Caco-2 (cell line): Measurements from ENCODE around the gene PKHD1. TPM values are rescaled to one million over a fixed set of nuclear protein-coding genes. Genes with fewer than 3 reads are reported as not detected.

Experiments
- BruUV-seq: library from RNA; stranded (reverse); fragments of 400-500 nt; replicated peaks from 2 replicates; lab custom pipeline; 2021; lab: Mats Ljungman, UMichigan
- CTCF ChIA-PET: fragments of 300-600 bp; sonication (Branson Sonifier 250); formaldehyde crosslinking; loops from one replicate; lab custom pipeline; 2022; ENCODE audit warnings: antibody characterized with exemption; lab: Charles Lee
- POLR2A ChIA-PET: fragments of 300-600 bp; sonication (Branson Sonifier 250); formaldehyde crosslinking; loops from one replicate; lab custom pipeline; 2022; ENCODE audit warnings: antibody characterized with exemption; lab: Charles Lee
- DNase-seq, 2 experiments: peaks; one replicate each; pipeline versions ENCODE4 v3.0.0 to v3.0.0-alpha.2; 2020 to 2022
- H3K27me3 ChIP-seq: replicated peaks from 2 replicates; pipeline ENCODE4 v1.6.0; 2011; ENCODE audit warnings: low read length; ENCODE audit not compliant: control insufficient read depth, insufficient read depth
- H3K36me3 ChIP-seq: 2 replicates; pipeline ENCODE4 v1.5.1; 2011; ENCODE audit warnings: low read length; ENCODE audit not compliant: control insufficient read depth, insufficient read depth
- H3K4me1 ChIP-seq: fragments of 250-450 bp; sonication (Bioruptor Pico); 2 replicates; pipeline ENCODE4 v1.5.1; 2020; ENCODE audit warnings: mild to moderate bottlenecking
- H3K4me3 ChIP-seq: 2 replicates; pipeline ENCODE4 v1.5.1; 2011; ENCODE audit warnings: low read depth, mild to moderate bottlenecking, control low read depth, low read length
- H3K9me3 ChIP-seq: fragments of 250-450 bp; sonication (Bioruptor Pico); 2 replicates; pipeline ENCODE4 v1.5.1; 2020; ENCODE audit warnings: mild to moderate bottlenecking, moderate library complexity
- H3K27ac Mint-ChIP-seq: one replicate; pipeline ENCODE4 v1.8.0; 2022; ENCODE audit warnings: mixed read lengths; ENCODE audit not compliant: unreplicated experiment
- H3K27me3 Mint-ChIP-seq: one replicate; pipeline ENCODE4 v1.8.0; 2022; ENCODE audit warnings: mixed read lengths; ENCODE audit not compliant: insufficient read depth, unreplicated experiment
- H3K36me3 Mint-ChIP-seq: one replicate; pipeline ENCODE4 v1.8.0; 2022; ENCODE audit warnings: mild to moderate bottlenecking, mixed read lengths; ENCODE audit not compliant: insufficient read depth, unreplicated experiment
- H3K4me1 Mint-ChIP-seq: one replicate; pipeline ENCODE4 v1.8.0; 2022; ENCODE audit warnings: low read depth, mixed read lengths; ENCODE audit not compliant: unreplicated experiment
- H3K4me3 Mint-ChIP-seq: one replicate; pipeline ENCODE4 v1.8.0; 2022; ENCODE audit warnings: mild to moderate bottlenecking, moderate library complexity, mixed read lengths; ENCODE audit not compliant: unreplicated experiment
- H3K9me3 Mint-ChIP-seq: one replicate; pipeline ENCODE4 v1.8.0; 2022; ENCODE audit warnings: mixed read lengths; ENCODE audit not compliant: unreplicated experiment
- CTCF ChIP-seq, 2 experiments: fragments of 200-600 bp in 1 of 2; IDR thresholded peaks; 1 replicate in 1 of 2; 2 replicates in 1 of 2; pipeline versions ENCODE4 v1.5.1 to v1.8.0; 2011 to 2022; ENCODE audit warnings: antibody characterized with exemption in 1 of 2, control low read depth in 1 of 2, inconsistent platforms in 1 of 2, low read depth in 1 of 2, low read length in 1 of 2, mild to moderate bottlenecking in 1 of 2, moderate library complexity in 1 of 2; ENCODE audit not compliant: insufficient read depth in 1 of 2, severe bottlenecking in 1 of 2, unreplicated experiment in 1 of 2
- intact Hi-C: fragments of 100-400 bp; cut with micrococcal nuclease; formaldehyde crosslinking; loops from one replicate; pipeline ENCODE4 v1.10.0; 2022; ENCODE audit not compliant: unreplicated experiment
- total RNA-seq: library from RNA; stranded (reverse); gene quantifications from 2 replicates; pipeline ENCODE4 v1.2.3, GENCODE V29; 2022

Gene PKHD1
- total RNA-seq, 1 experiment from 2014 or later: 3.3 TPM

- no peak for DNase-seq
- Mint-ChIP-seq H3K36me3 (no peaks in the 10 kb centered on the region), H3K27ac (no peak overlapping the region), H3K4me3 (no peak overlapping the region), H3K4me1 (no peaks in the 10 kb centered on the region), H3K27me3 (peaks cover 3% of the 10 kb centered on the region), H3K9me3 (no peaks in the 10 kb centered on the region)
- no peak overlapping the region for H3K4me3 ChIP-seq
- H3K9me3 ChIP-seq: no peaks in the 10 kb centered on the region
- TF ChIP-seq CTCF (IDR thresholded peaks at IDR 0.05; ENCODE audit: insufficient read depth in 1 of 2, low read depth in 1 of 2, low read length in 1 of 2, severe bottlenecking in 1 of 2, unreplicated experiment in 1 of 2): no peak
- CTCF ChIA-PET: no interaction called here
- H3K36me3 ChIP-seq: no peaks in the 10 kb centered on the region
- intact Hi-C loops: no loop called here
- no TSS peak for BruUV-seq
- no peaks in the 10 kb centered on the region for H3K4me1 ChIP-seq
- POLR2A ChIA-PET: no interaction called here
- no peaks in the 10 kb centered on the region for H3K27me3 ChIP-seq
Observed at GRCh38 chr6:51625566-51625965, 461.8 kb downstream of the PKHD1 start.

- Histone ChIP-seq H3K36me3 (no peaks in the 10 kb centered on the region), H3K4me3 (no peak overlapping the region), H3K9me3 (no peaks in the 10 kb centered on the region), H3K4me1 (0 out of 2 replicates have a peak, but pooled peaks cover 4% of the 10 kb centered on the region), H3K27me3 (no peaks in the 10 kb centered on the region)
- no peaks in the 10 kb centered on the region for H3K9me3 Mint-ChIP-seq
- intact Hi-C loops: no loop called here
- H3K36me3 Mint-ChIP-seq: no peaks in the 10 kb centered on the region
- no peak overlapping the region for H3K4me3 Mint-ChIP-seq
- no TSS peak for BruUV-seq
- peaks cover 3% of the 10 kb centered on the region for H3K27me3 Mint-ChIP-seq
- POLR2A ChIA-PET: no interaction called here
- TF ChIP-seq CTCF (IDR thresholded peaks at IDR 0.05; ENCODE audit: insufficient read depth in 1 of 2, low read depth in 1 of 2, low read length in 1 of 2, severe bottlenecking in 1 of 2, unreplicated experiment in 1 of 2): no peak
- H3K27ac Mint-ChIP-seq: no peak overlapping the region
- CTCF ChIA-PET: no interaction called here
- DNase-seq: no peak
- H3K4me1 Mint-ChIP-seq: no peaks in the 10 kb centered on the region
Observed at GRCh38 chr6:51620971-51621370, 466.4 kb downstream of the PKHD1 start.

- Mint-ChIP-seq H3K27me3 (peaks cover 3% of the 10 kb centered on the region), H3K36me3 (no peaks in the 10 kb centered on the region), H3K4me1 (no peaks in the 10 kb centered on the region), H3K27ac (no peak overlapping the region), H3K4me3 (no peak overlapping the region), H3K9me3 (no peaks in the 10 kb centered on the region)
- Histone ChIP-seq H3K9me3 (no peaks in the 10 kb centered on the region), H3K4me3 (no peak overlapping the region), H3K27me3 (no peaks in the 10 kb centered on the region), H3K4me1 (0 out of 2 replicates have a peak, but pooled peaks cover 4% of the 10 kb centered on the region), H3K36me3 (no peaks in the 10 kb centered on the region)
- CTCF ChIA-PET: no interaction called here
- no peak for TF ChIP-seq CTCF (IDR thresholded peaks at IDR 0.05; ENCODE audit: insufficient read depth in 1 of 2, low read depth in 1 of 2, low read length in 1 of 2, severe bottlenecking in 1 of 2, unreplicated experiment in 1 of 2)
- no TSS peak for BruUV-seq
- intact Hi-C loops: no loop called here
- POLR2A ChIA-PET: no interaction called here
- no peak for DNase-seq
Observed at GRCh38 chr6:51619042-51619799, 468.2 kb downstream of the PKHD1 start.
